ENCODE measurements around the gene RCOR1.

Gene RCOR1

GRCh38 chr14:102578821-102579220, 13.6 kb upstream of the RCOR1 start:
- Histone ChIP-seq H3K4me3 (ENCODE audit: low read length) (no peak overlapping the region), H4K20me1 (ENCODE audit: insufficient read depth, low read length) (no peaks in the 10 kb centered on the region), H3K9ac (ENCODE audit: low read length) (no peak overlapping the region), H3K4me2 (ENCODE audit: low read length) (no peak overlapping the region), H3K27ac (ENCODE audit: low read length) (no peak overlapping the region), H2AFZ (ENCODE audit: low read depth, low read length) (no peak overlapping the region), H3K79me2 (ENCODE audit: low read length) (no peaks in the 10 kb centered on the region), H3K27me3 (ENCODE audit: low read depth, low read length) (peaks cover 8% of the 10 kb centered on the region; the same call in 1 of the 2 replicates), H3K9me3 (ENCODE audit: insufficient read depth, low read length) (no peaks in the 10 kb centered on the region), H3K36me3 (replicated peaks; ENCODE audit: low read depth, low read length) (no peaks in the 10 kb centered on the region), H3K4me1 (ENCODE audit: low read length) (peaks cover 4% of the 10 kb centered on the region)
- TF ChIP-seq EZH2phosphoT487 (IDR thresholded peaks at IDR 0.05; ENCODE audit: low read depth) (no peak), CTCF (IDR thresholded peaks at IDR 0.05; ENCODE audit: low read depth, low read length) (no peak)

GRCh38 chr14:102579696-102580549, 12.5 kb upstream of the RCOR1 start:
- Histone ChIP-seq H4K20me1 (ENCODE audit: insufficient read depth, low read length) (no peaks in the 10 kb centered on the region), H3K36me3 (replicated peaks; ENCODE audit: low read depth, low read length) (no peaks in the 10 kb centered on the region), H3K4me2 (ENCODE audit: low read length) (no peak overlapping the region), H3K27me3 (ENCODE audit: low read depth, low read length) (peaks cover 3% of the 10 kb centered on the region; the same call in 1 of the 2 replicates), H3K4me3 (ENCODE audit: low read length) (no peak overlapping the region), H3K27ac (ENCODE audit: low read length) (no peak overlapping the region), H3K9me3 (ENCODE audit: insufficient read depth, low read length) (no peaks in the 10 kb centered on the region), H3K9ac (ENCODE audit: low read length) (no peak overlapping the region), H3K79me2 (ENCODE audit: low read length) (no peaks in the 10 kb centered on the region), H2AFZ (ENCODE audit: low read depth, low read length) (no peak overlapping the region), H3K4me1 (ENCODE audit: low read length) (no peaks in the 10 kb centered on the region)
- TF ChIP-seq EZH2phosphoT487 (IDR thresholded peaks at IDR 0.05; ENCODE audit: low read depth) (no peak), CTCF (IDR thresholded peaks at IDR 0.05; ENCODE audit: low read depth, low read length) (no peak)

- Histone ChIP-seq H3K4me1 (ENCODE audit: low read length) (no peaks in the 10 kb centered on the region), H2AFZ (ENCODE audit: low read depth, low read length) (no peak overlapping the region), H3K9ac (ENCODE audit: low read length) (no peak overlapping the region), H3K27ac (ENCODE audit: low read length) (no peak overlapping the region), H3K4me3 (ENCODE audit: low read length) (no peak overlapping the region), H3K9me3 (ENCODE audit: insufficient read depth, low read length) (no peaks in the 10 kb centered on the region), H3K79me2 (ENCODE audit: low read length) (no peaks in the 10 kb centered on the region), H3K4me2 (ENCODE audit: low read length) (no peak overlapping the region), H3K36me3 (replicated peaks; ENCODE audit: low read depth, low read length) (no peaks in the 10 kb centered on the region), H4K20me1 (ENCODE audit: insufficient read depth, low read length) (no peaks in the 10 kb centered on the region), H3K27me3 (ENCODE audit: low read depth, low read length) (peaks cover 1% of the 10 kb centered on the region; the same call in 1 of the 2 replicates)
- no peak for TF ChIP-seq CTCF (IDR thresholded peaks at IDR 0.05; ENCODE audit: low read depth, low read length)
- no peak for TF ChIP-seq EZH2phosphoT487 (IDR thresholded peaks at IDR 0.05; ENCODE audit: low read depth)
Measured at GRCh38 chr14:102580550-102581110, 11.8 kb upstream of the RCOR1 start.

- Histone ChIP-seq H3K79me2 (ENCODE audit: low read length) (no peaks in the 10 kb centered on the region), H3K4me1 (ENCODE audit: low read length) (no peaks in the 10 kb centered on the region), H3K9me3 (ENCODE audit: insufficient read depth, low read length) (no peaks in the 10 kb centered on the region), H4K20me1 (ENCODE audit: insufficient read depth, low read length) (no peaks in the 10 kb centered on the region), H3K27me3 (ENCODE audit: low read depth, low read length) (no peaks in the 10 kb centered on the region), H3K9ac (ENCODE audit: low read length) (no peak overlapping the region), H3K27ac (ENCODE audit: low read length) (no peak overlapping the region), H3K4me2 (ENCODE audit: low read length) (no peak overlapping the region), H3K36me3 (replicated peaks; ENCODE audit: low read depth, low read length) (no peaks in the 10 kb centered on the region), H3K4me3 (ENCODE audit: low read length) (no peak overlapping the region), H2AFZ (ENCODE audit: low read depth, low read length) (no peak overlapping the region)
- TF ChIP-seq CTCF (IDR thresholded peaks at IDR 0.05; ENCODE audit: low read depth, low read length) (no peak), EZH2phosphoT487 (IDR thresholded peaks at IDR 0.05; ENCODE audit: low read depth) (no peak)
Measured at GRCh38 chr14:102581193-102581592, 11.3 kb upstream of the RCOR1 start.

Data from OCI-LY3 (cell line).